ENCODE data around the gene SPATC1L.

GRCh38 chr21:46161633-46162592 is 22.3 kb downstream of the SPATC1L start:
- TF ChIP-seq, protein P1, sequence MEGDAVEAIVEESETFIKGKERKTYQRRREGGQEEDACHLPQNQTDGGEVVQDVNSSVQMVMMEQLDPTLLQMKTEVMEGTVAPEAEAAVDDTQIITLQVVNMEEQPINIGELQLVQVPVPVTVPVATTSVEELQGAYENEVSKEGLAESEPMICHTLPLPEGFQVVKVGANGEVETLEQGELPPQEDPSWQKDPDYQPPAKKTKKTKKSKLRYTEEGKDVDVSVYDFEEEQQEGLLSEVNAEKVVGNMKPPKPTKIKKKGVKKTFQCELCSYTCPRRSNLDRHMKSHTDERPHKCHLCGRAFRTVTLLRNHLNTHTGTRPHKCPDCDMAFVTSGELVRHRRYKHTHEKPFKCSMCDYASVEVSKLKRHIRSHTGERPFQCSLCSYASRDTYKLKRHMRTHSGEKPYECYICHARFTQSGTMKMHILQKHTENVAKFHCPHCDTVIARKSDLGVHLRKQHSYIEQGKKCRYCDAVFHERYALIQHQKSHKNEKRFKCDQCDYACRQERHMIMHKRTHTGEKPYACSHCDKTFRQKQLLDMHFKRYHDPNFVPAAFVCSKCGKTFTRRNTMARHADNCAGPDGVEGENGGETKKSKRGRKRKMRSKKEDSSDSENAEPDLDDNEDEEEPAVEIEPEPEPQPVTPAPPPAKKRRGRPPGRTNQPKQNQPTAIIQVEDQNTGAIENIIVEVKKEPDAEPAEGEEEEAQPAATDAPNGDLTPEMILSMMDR (IDR thresholded peaks at IDR 0.05; ENCODE audit: extremely low read depth in 1 of 2, insufficient read depth in 1 of 2, low read depth in 1 of 2, low read length in 2 of 2) = no peak
- TF ChIP-seq, protein P2, sequence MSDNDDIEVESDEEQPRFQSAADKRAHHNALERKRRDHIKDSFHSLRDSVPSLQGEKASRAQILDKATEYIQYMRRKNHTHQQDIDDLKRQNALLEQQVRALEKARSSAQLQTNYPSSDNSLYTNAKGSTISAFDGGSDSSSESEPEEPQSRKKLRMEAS (IDR thresholded peaks at IDR 0.05; ENCODE audit: insufficient read depth, insufficient read length) = no peak
- TF ChIP-seq POLR2A (IDR thresholded peaks at IDR 0.05; ENCODE audit: low read depth, low read length) (no peak), FOS (IDR thresholded peaks at IDR 0.05; ENCODE audit: borderline replicate concordance, insufficient read depth, low read length) (no peak), POLR2AphosphoS5 (IDR thresholded peaks at IDR 0.05; ENCODE audit: insufficient read depth, low read depth, low read length) (no peak)
